GM23338 (cell line): Measurements from ENCODE around the gene TMEM225B. TPM values are rescaled to one million over a fixed set of nuclear protein-coding genes. Genes with fewer than 3 reads are reported as not detected.

Experiments
- ATAC-seq: fragments of 200-7000 bp; cut with Tn5 transposase; 3 replicates; pipeline ENCODE4 v1.9.1; 2020
- DNase-seq: peaks from one replicate; pipeline ENCODE4 v3.0.0-alpha.2; 2015; ENCODE audit warnings: low spot score
- H2AFZ ChIP-seq: fragments of 200-600 bp; sonication (generic); 2 replicates; pipeline ENCODE4 v1.8.0; 2016; ENCODE audit warnings: antibody characterized with exemption, mild to moderate bottlenecking, moderate library complexity
- H3F3A ChIP-seq: fragments of 200-600 bp; sonication (generic); replicated peaks from 2 replicates; pipeline ENCODE4 v1.8.0; 2017; ENCODE audit warnings: antibody characterized with exemption, mixed run types, low read depth
- H3K27ac ChIP-seq: fragments of 200-600 bp; sonication (generic); 2 replicates; pipeline ENCODE4 v1.6.1; 2016; ENCODE audit warnings: low read depth
- H3K27me3 ChIP-seq: fragments of 200-600 bp; sonication (generic); 2 replicates; pipeline ENCODE4 v1.8.0; 2016; ENCODE audit warnings: mild to moderate bottlenecking, mixed run types, moderate library complexity; ENCODE audit not compliant: insufficient read depth
- H3K36me3 ChIP-seq: fragments of 200-600 bp; sonication (generic); 2 replicates; pipeline ENCODE4 v1.8.0; 2016; ENCODE audit warnings: mild to moderate bottlenecking; ENCODE audit not compliant: insufficient read depth
- H3K4me1 ChIP-seq: fragments of 200-600 bp; sonication (generic); 2 replicates; pipeline ENCODE4 v1.8.0; 2016; ENCODE audit warnings: mild to moderate bottlenecking, moderate library complexity; ENCODE audit not compliant: insufficient read depth
- H3K4me2 ChIP-seq: fragments of 200-600 bp; sonication (generic); 2 replicates; pipeline ENCODE4 v1.7.1; 2017; ENCODE audit warnings: mixed run types
- H3K4me3 ChIP-seq: fragments of 200-600 bp; sonication (generic); 2 replicates; pipeline ENCODE4 v1.6.1; 2016; ENCODE audit warnings: mixed run types
- H3K79me2 ChIP-seq: fragments of 200-600 bp; sonication (generic); replicated peaks from 2 replicates; pipeline ENCODE4 v1.8.0; 2017; ENCODE audit warnings: mild to moderate bottlenecking; ENCODE audit not compliant: insufficient read depth
- H3K9me2 ChIP-seq: fragments of 200-600 bp; sonication (generic); 2 replicates; pipeline ENCODE4 v1.8.0; 2017; ENCODE audit not compliant: insufficient read depth
- H4K20me1 ChIP-seq: fragments of 200-600 bp; sonication (generic); replicated peaks from 2 replicates; pipeline ENCODE4 v1.8.0; 2017; ENCODE audit warnings: mild to moderate bottlenecking; ENCODE audit not compliant: insufficient read depth
- H3K27ac Mint-ChIP-seq: 2 replicates; pipeline ENCODE4 v1.8.0; 2020; ENCODE audit warnings: inconsistent platforms, mild to moderate bottlenecking, moderate library complexity, mixed read lengths
- H3K27me3 Mint-ChIP-seq: 3 replicates; pipeline ENCODE4 v1.8.0; 2022; ENCODE audit warnings: low read depth, mild to moderate bottlenecking, moderate library complexity, mixed read lengths, inconsistent platforms; ENCODE audit not compliant: insufficient read depth, poor library complexity
- H3K36me3 Mint-ChIP-seq: 3 replicates; pipeline ENCODE4 v1.8.0; 2021; ENCODE audit warnings: low read depth, mild to moderate bottlenecking, inconsistent platforms, moderate library complexity, mixed read lengths
- H3K4me1 Mint-ChIP-seq: 3 replicates; pipeline ENCODE4 v1.8.0; 2020; ENCODE audit warnings: mild to moderate bottlenecking, inconsistent platforms, mixed read lengths
- H3K4me3 Mint-ChIP-seq: 3 replicates; pipeline ENCODE4 v1.8.0; 2021; ENCODE audit warnings: moderate library complexity, mild to moderate bottlenecking, inconsistent platforms, mixed read lengths
- H3K9me3 Mint-ChIP-seq: 3 replicates; pipeline ENCODE4 v1.8.0; 2020; ENCODE audit warnings: moderate library complexity, mild to moderate bottlenecking, inconsistent platforms, mixed read lengths
- CREB1 ChIP-seq: fragments of 250-450 bp; sonication (Bioruptor Pico); IDR thresholded peaks from 2 replicates; pipeline ENCODE4 v1.5.0; 2020; ENCODE audit warnings: low read depth, mild to moderate bottlenecking, moderate library complexity
- ETS1 ChIP-seq: IDR thresholded peaks from 2 replicates; pipeline ENCODE4 v1.6.1; 2016; ENCODE audit warnings: antibody characterized with exemption
- EZH2phosphoT487 ChIP-seq: fragments of 200-600 bp; sonication (generic); IDR thresholded peaks from one replicate; pipeline ENCODE4 v1.8.1; 2018; ENCODE audit warnings: antibody characterized with exemption; ENCODE audit not compliant: unreplicated experiment
- POLR2AphosphoS5 ChIP-seq: IDR thresholded peaks from 2 replicates; pipeline ENCODE4 v1.6.1; 2016; ENCODE audit warnings: antibody characterized with exemption, low read depth
- REST ChIP-seq: IDR thresholded peaks from one replicate; pipeline ENCODE4 v1.6.1; 2018; ENCODE audit warnings: antibody characterized with exemption; ENCODE audit not compliant: unreplicated experiment
- polyA plus RNA-seq: library from polyadenylated mRNA; unstranded; fragments of >200 nt; fragmentation: Nextera tagmentation; extraction: Ambion mirVana; gene quantifications from 2 replicates; pipeline ENCODE4 v1.2.1, GENCODE V29; 2016
- total RNA-seq: library from RNA; depleted of rRNA; stranded (reverse); fragments of >200 nt; shearing (Covaris generic); gene quantifications from 2 replicates; pipeline ENCODE4 v1.2.3, GENCODE V29; 2014
- TF ChIP-seq, protein P1 (sequence below), 2 experiments: fragments of 200-600 bp in 1 of 2; sonication (generic) in 1 of 2; conservative IDR thresholded peaks; 2 replicates each; pipeline versions ENCODE4 v1.5.1 to v1.6.1; 2016 to 2017; ENCODE audit warnings: antibody characterized with exemption in 2 of 2, low read depth in 2 of 2, mild to moderate bottlenecking in 2 of 2, moderate library complexity in 1 of 2

Gene TMEM225B
- total and polyA plus RNA-seq, 2 experiments from 2014 or later, result 0.45 TPM; not detected in 1

DNA sequence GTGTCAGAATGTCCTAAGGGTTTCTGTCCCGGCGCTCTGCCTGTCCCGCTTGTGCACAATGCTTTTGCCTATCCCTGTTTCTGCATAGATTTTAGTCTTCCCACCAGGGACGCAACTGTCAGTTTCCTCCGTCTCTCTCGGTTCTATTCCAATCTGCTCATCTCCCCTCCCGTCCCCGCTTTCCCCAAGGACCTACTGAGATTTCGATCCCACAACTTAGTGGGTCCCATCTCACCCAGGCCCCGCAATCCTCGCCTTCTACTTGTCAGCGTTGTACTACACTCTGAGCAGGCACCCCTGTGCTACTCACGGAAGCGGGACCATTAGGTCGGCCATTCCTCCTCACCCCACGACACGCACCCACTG lies 40.1 kb upstream of the TMEM225B start (continued):
- TF ChIP-seq ETS1, result no peak
- TF ChIP-seq CREB1, result no peak
- no peak for TF ChIP-seq EZH2phosphoT487
- no peak for TF ChIP-seq REST

GRCh38 chr7:99558306-99559174 lies 39.5 kb upstream of the TMEM225B start, which contains the start of gene ZNF655:
Gene ZNF655, plus strand, starts transcription at chr7:99558642. Its CDS starts 1,918 bp downstream, at chr7:99560560.
- H3K27me3 ChIP-seq, result no peaks in the 10 kb centered on the region
- peak within 1 kb of the TSS; percentile 99 for H3K4me3 ChIP-seq
- DNase-seq, result peak; percentile 98
- H3K4me2 ChIP-seq, result peak within 1 kb of the TSS; percentile 98
- H3K36me3 Mint-ChIP-seq, result peaks cover 37% of the 10 kb centered on the region
- H3K9me3 Mint-ChIP-seq, result no peaks in the 10 kb centered on the region
- peak; percentile 97 for ATAC-seq
- H2AFZ ChIP-seq, result peak within 1 kb of the TSS; percentile 98
- peaks cover 11% of the 10 kb centered on the region for H3K27me3 Mint-ChIP-seq
- peaks cover 20% of the 10 kb centered on the region for H3K36me3 ChIP-seq
- H3K4me3 Mint-ChIP-seq, result peak within 1 kb of the TSS; percentile 98
- H4K20me1 ChIP-seq, result peaks cover 19% of the 10 kb centered on the region
- peaks cover 29% of the 10 kb centered on the region for H3F3A ChIP-seq
- peak within 1 kb of the TSS; percentile 92 for H3K27ac Mint-ChIP-seq
- peak; percentile 67 for TF ChIP-seq CREB1
- TF ChIP-seq ETS1, result peak; percentile 96
- TF ChIP-seq, protein P1, sequence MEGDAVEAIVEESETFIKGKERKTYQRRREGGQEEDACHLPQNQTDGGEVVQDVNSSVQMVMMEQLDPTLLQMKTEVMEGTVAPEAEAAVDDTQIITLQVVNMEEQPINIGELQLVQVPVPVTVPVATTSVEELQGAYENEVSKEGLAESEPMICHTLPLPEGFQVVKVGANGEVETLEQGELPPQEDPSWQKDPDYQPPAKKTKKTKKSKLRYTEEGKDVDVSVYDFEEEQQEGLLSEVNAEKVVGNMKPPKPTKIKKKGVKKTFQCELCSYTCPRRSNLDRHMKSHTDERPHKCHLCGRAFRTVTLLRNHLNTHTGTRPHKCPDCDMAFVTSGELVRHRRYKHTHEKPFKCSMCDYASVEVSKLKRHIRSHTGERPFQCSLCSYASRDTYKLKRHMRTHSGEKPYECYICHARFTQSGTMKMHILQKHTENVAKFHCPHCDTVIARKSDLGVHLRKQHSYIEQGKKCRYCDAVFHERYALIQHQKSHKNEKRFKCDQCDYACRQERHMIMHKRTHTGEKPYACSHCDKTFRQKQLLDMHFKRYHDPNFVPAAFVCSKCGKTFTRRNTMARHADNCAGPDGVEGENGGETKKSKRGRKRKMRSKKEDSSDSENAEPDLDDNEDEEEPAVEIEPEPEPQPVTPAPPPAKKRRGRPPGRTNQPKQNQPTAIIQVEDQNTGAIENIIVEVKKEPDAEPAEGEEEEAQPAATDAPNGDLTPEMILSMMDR (conservative IDR thresholded peaks at IDR 0.05; ENCODE audit: low read depth in 2 of 2), result no peak
- TF ChIP-seq POLR2AphosphoS5, result peak; percentile 86
- H3K27ac ChIP-seq, result peak within 1 kb of the TSS; percentile 97
- H3K9me2 ChIP-seq, result no peaks in the 10 kb centered on the region
- peaks cover 4% of the 10 kb centered on the region for H3K4me1 Mint-ChIP-seq
- H3K4me1 ChIP-seq, result peaks cover 7% of the 10 kb centered on the region
- peaks cover 49% of the 10 kb centered on the region for H3K79me2 ChIP-seq
